ENCODE results near the gene FLOT1. TPM values are rescaled to one million over a fixed set of nuclear protein-coding genes. Genes with fewer than 3 reads are reported as not detected.

The FLOT1 gene
- total and polyA plus RNA-seq, 2 of the 4 experiments (the other 2 are of a cell fraction) = 96.2 to 162 TPM

- in situ Hi-C loops (cut with MboI; ENCODE audit: low sequenced_read_pairs) = loop anchor here (5.0 kb wide), 3 partner anchors 41 to 336 kb away; no protein-coding TSS in a partner anchor
- ChIA-PET CTCF (no interaction called here), POLR2A (ENCODE audit: unreplicated experiment) (interaction anchor here (0.6 to 2.1 kb wide), 4 partner anchors 7 to 41 kb away, joined by 3 to 11 read pairs (median 6); no protein-coding TSS in a partner anchor)
- Histone ChIP-seq H2BK20ac (ENCODE audit: low read depth, low read length) (no peak overlapping the region), H3K9me1 (ENCODE audit: insufficient read depth, low read length) (peaks cover 13% of the 10 kb centered on the region), H4K5ac (ENCODE audit: low read depth, low read length) (peak overlapping the region; percentile 79), H3K9ac (ENCODE audit: low read depth, low read length) (peak overlapping the region; percentile 97), H2AK5ac (ENCODE audit: low read depth, low read length) (peak overlapping the region; percentile 98), H3K4me3 (ENCODE audit: insufficient read depth, low read depth, low read length) (peak overlapping the region; percentile 96), H3K79me1 (ENCODE audit: low read depth in 1 of 2, low read length in 2 of 2) (peaks cover 37 to 74% of the 10 kb centered on the region in 2 experiments), H3K36me3 (ENCODE audit: control insufficient read depth, insufficient read depth, low read length) (peaks cover 52% of the 10 kb centered on the region), H3K27ac (ENCODE audit: insufficient read depth, low read length) (peak overlapping the region; percentile 97), H3K23ac (ENCODE audit: low read depth, low read length) (peak overlapping the region; percentile 99), H3K27me3 (ENCODE audit: control insufficient read depth, insufficient read depth, low read length) (no peaks in the 10 kb centered on the region), H4K91ac (ENCODE audit: insufficient read depth, low read depth, low read length) (peak overlapping the region; percentile 98), H3K14ac (replicated peaks; ENCODE audit: low read depth, low read length) (peak overlapping the region; percentile 100), H2BK120ac (ENCODE audit: low read depth, low read length) (peak overlapping the region; percentile 92; the same call in 1 of the 2 replicates), H3K56ac (ENCODE audit: extremely low read depth, insufficient read depth, low read length) (peak overlapping the region; percentile 98; the same call in 1 of the 2 replicates), H3K18ac (ENCODE audit: low read depth, low read length) (no peak overlapping the region; the same call in 1 of the 2 replicates), H3K4ac (ENCODE audit: low read depth, low read length) (peak overlapping the region; percentile 100), H3K9me3 (ENCODE audit: control insufficient read depth, insufficient read depth, low read length) (no peaks in the 10 kb centered on the region), H4K8ac (ENCODE audit: low read depth in 2 of 2, low read length in 2 of 2) (peak overlapping the region; percentile 92 to 98; a peak in 3 of 4 replicates), H2BK5ac (ENCODE audit: low read depth, low read length, poor library complexity, severe bottlenecking) (peak overlapping the region; percentile 80), H3K4me1 (ENCODE audit: control insufficient read depth, insufficient read depth, low read length) (peaks cover 15% of the 10 kb centered on the region), H3K4me2 (ENCODE audit: low read depth, low read length) (peak overlapping the region; percentile 92), H2AK9ac (replicated peaks; ENCODE audit: low read depth, low read length, poor library complexity) (peak overlapping the region; percentile 99), H4K20me1 (ENCODE audit: insufficient read depth, low read length) (peaks cover 21% of the 10 kb centered on the region), H2BK15ac (ENCODE audit: low read depth, low read length) (no peak overlapping the region; the same call in 2 of the 3 replicates), H2AFZ (replicated peaks; ENCODE audit: low read length, poor library complexity) (no peak overlapping the region)
- 100% methylated on average over 2 of the region's 8 CpGs; no CpG with 5 or more reads in 1 of the 2 experiments for WGBS, 2 experiments (ENCODE audit: extremely low coverage in 2 of 2, insufficient read length in 1 of 2)
- intact Hi-C loops (cut with micrococcal nuclease) = loop anchor here (5.0 kb wide), 2 partner anchors 331 to 346 kb away; no protein-coding TSS in a partner anchor
- TF ChIP-seq RAD21 (IDR thresholded peaks at IDR 0.05; ENCODE audit: low read length) (no peak), USF2 (IDR thresholded peaks at IDR 0.05; ENCODE audit: low read depth, low read length) (no peak; the same call in 1 of the 2 replicates), POLR2A (IDR thresholded peaks at IDR 0.05; ENCODE audit: low read depth, low read length) (peak; percentile 79)
- DNase-seq = peak; percentile 45
- ATAC-seq (ENCODE audit: low read depth) = no peak
- dilution Hi-C loops (cut with HindIII; ENCODE audit: low sequenced_read_pairs, unreplicated experiment) = no loop called here
- no TSS peak for BruUV-seq (replicated peaks)
Observed at GRCh38 chr6:30741063-30741779, 1.3 kb downstream of the FLOT1 start.
